DND-41 (cell line): ENCODE data around the gene TEX2.

Experiments
- EZH2 ChIP-seq: IDR thresholded peaks from 3 replicates; pipeline ENCODE4 v1.6.1; 2012; ENCODE audit warnings: borderline replicate concordance, low read depth, mild to moderate bottlenecking, moderate library complexity, low read length, inconsistent platforms; ENCODE audit not compliant: severe bottlenecking
- TF ChIP-seq, protein P1 (sequence below): IDR thresholded peaks from 2 replicates; pipeline ENCODE4 v1.5.1; 2012; ENCODE audit warnings: borderline replicate concordance, low read length, moderate library complexity, mild to moderate bottlenecking; ENCODE audit not compliant: poor library complexity, severe bottlenecking; ENCODE audit errors: extremely low read depth

DNA sequence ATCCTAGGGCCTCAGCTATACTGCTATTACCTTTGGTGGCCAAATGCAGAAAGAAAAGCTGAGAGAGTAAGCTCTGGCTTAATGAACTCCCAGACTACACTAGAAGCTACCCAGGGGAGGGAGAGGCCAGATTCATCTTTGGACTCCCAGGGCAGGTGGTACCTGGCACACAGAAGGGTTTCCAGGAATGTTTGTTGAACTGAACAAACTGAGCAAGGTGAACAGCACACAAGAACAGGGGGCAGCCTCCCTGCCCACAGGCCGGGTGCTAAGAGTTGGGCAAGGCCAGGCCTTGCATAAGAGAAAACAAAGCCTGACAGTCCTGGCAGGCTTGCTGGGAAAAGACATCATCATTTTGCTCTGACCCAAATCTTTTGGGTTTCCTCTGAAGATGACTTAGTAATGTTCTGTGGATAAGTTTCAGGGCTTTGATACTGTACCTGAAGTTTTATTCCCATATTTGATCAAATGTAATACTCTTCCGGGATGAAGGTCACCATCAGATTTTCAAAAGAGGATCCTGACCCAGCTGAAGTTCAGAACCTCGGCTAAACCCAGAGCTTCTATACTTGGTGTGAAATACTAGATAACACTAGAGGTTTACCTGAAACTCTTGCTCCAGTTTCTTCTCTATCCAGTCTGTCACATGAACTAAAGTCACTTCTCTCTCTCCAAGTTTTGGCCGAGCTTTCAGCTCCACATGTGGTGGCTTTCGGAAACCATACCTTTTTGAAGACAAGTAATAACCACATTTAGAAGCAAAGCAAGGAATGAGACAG lies 112.6 kb downstream of the TEX2 start:
- TF ChIP-seq, protein P1, sequence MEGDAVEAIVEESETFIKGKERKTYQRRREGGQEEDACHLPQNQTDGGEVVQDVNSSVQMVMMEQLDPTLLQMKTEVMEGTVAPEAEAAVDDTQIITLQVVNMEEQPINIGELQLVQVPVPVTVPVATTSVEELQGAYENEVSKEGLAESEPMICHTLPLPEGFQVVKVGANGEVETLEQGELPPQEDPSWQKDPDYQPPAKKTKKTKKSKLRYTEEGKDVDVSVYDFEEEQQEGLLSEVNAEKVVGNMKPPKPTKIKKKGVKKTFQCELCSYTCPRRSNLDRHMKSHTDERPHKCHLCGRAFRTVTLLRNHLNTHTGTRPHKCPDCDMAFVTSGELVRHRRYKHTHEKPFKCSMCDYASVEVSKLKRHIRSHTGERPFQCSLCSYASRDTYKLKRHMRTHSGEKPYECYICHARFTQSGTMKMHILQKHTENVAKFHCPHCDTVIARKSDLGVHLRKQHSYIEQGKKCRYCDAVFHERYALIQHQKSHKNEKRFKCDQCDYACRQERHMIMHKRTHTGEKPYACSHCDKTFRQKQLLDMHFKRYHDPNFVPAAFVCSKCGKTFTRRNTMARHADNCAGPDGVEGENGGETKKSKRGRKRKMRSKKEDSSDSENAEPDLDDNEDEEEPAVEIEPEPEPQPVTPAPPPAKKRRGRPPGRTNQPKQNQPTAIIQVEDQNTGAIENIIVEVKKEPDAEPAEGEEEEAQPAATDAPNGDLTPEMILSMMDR, result no peak
- no peak for TF ChIP-seq EZH2
